Measurements from ENCODE around the gene MDFI. TPM values are rescaled to one million over a fixed set of nuclear protein-coding genes. Genes with fewer than 3 reads are reported as not detected.

Gene MDFI
- total RNA-seq, 1 donor from 2014 or later, result 23.5 TPM

GRCh38 chr6:41688256-41688965 lies 50.1 kb downstream of the MDFI start:
- no peak for DNase-seq

- no peak for DNase-seq
These were observed 51.1 kb downstream of the MDFI start for GRCh38 chr6:41689171-41690008.

- no peak for DNase-seq
These were observed 52.5 kb downstream of the MDFI start for GRCh38 chr6:41690541-41691330.

- DNase-seq, result no peak
These were observed 53.3 kb downstream of the MDFI start for GRCh38 chr6:41691426-41692079.

- no peak for DNase-seq
These were observed 53.9 kb downstream of the MDFI start for GRCh38 chr6:41692080-41692675.

GRCh38 chr6:41692730-41693129 lies 54.5 kb downstream of the MDFI start:
- no peak for DNase-seq

- peak; percentile 57 for DNase-seq
These were observed 55.3 kb downstream of the MDFI start for GRCh38 chr6:41693281-41694240.

- no peak for DNase-seq
These were observed 56.7 kb downstream of the MDFI start for GRCh38 chr6:41694815-41695526.

GRCh38 chr6:41695825-41696224 lies 57.6 kb downstream of the MDFI start:
- DNase-seq, result no peak

GRCh38 chr6:41696788-41697187 lies 58.5 kb downstream of the MDFI start:
- DNase-seq, result peak; percentile 38

- peak; percentile 77 for DNase-seq
These were observed 59.9 kb downstream of the MDFI start for GRCh38 chr6:41697861-41698781.

- no peak for DNase-seq
These were observed 60.8 kb downstream of the MDFI start for GRCh38 chr6:41699063-41699462.

GRCh38 chr6:41700463-41701347 lies 62.4 kb downstream of the MDFI start:
- DNase-seq, result no peak

- DNase-seq, result no peak
These were observed 63.9 kb downstream of the MDFI start for GRCh38 chr6:41702089-41702745.

- DNase-seq, result no peak
These were observed 64.7 kb downstream of the MDFI start for GRCh38 chr6:41702771-41703494.
